Mesenteric fat pad (tissue), 1 donor: ENCODE results near the gene LRPAP1. TPM values are rescaled to one million over a fixed set of nuclear protein-coding genes. Genes with fewer than 3 reads are reported as not detected.
"Not testable (repeated sequence)": the region's sequence is repeated elsewhere in the genome, so short reads cannot be mapped to it uniquely, and the experiment has no call there.

ENCODE experiments used
- DNase-seq: peaks from one replicate; pipeline ENCODE4 v3.0.0-alpha.2; 2020; ENCODE audit warnings: low spot score
- total RNA-seq: library from RNA; stranded (reverse); fragmentation: NEBNext Ultra II Directional; extraction: Animal tissue kit (Norgen Biotek cat#: 25700); gene quantifications from one replicate; pipeline ENCODE4 v1.2.1, GENCODE V29; 2021
- donor health status: DM: yes; HTN: yes; CAD: no.

Gene LRPAP1
- total RNA-seq, 1 donor from 2014 or later: 116 TPM

DNA sequence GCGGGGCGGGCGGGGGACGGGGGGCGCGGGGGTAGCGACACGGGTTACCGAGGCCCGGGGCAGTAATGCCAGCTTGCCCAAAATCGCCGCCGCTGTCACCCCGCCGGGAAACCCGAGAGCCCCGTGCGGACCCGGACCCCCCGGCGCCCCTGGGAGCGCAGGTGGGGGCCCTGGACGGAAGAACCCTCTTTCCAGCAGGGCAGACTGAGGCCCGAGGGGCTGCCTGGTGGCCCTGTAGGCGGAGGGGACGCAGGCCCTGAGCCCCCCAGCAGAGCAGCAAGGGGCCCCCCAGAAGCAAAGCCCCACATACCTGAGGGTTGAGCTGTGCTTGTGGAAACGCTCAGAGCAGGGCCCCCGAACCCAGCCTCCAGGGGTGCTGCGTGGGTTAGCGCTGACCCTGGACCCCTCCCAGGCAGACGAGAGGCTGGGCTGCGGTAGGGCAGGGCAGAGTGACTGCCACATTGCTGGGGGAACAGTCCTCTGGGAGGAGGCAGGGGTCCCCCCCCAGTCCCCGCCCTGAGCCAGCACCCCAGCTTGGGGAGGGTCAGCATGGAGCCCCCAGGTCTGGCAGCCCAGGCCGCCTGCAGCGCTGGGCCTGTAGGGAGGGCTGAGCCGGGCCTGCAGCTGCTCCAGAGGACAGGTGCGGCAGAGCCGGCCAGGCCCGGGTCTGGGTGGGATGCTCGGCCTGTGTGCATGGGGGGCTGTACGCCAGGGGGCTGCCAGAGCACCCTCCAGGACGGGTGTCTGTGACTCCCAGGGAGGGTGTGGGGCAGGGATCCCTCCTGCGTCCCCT lies 68.5 kb downstream of the LRPAP1 start:
- no peak for DNase-seq

- no peak for DNase-seq
These were observed 69.3 kb downstream of the LRPAP1 start, which contains the start of gene DOK7 for GRCh38 chr4:3462790-3463415. Gene DOK7, plus strand, starts transcription at chr4:3463306. Its CDS starts 70 bp downstream, at chr4:3463376.

DNA sequence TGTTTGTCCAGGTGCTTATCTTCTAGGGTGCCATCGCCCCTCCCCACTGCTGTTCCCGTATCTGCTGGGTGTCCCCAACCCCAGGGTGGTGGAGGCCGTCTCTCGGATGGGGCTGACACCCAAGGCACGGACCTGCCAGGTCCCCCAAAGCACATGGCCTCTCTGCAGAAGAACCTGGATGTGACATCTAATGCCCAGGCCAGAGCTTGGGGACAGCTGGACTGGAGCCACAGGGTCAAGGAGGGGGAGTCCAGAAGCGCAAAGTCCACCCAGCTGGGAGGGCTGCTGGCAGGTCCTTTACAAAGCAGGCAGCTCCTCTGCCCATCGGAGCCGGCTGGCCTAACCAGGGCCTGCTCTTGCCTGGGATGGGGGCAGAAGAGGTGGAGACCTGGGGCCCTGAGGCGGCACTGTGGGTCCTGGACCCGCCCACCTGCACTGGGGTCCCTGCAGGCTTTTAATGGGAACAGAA lies 69.9 kb downstream of the LRPAP1 start:
- DNase-seq: no peak

- DNase-seq: no peak
These were observed 70.5 kb downstream of the LRPAP1 start for GRCh38 chr4:3461515-3462291.

- DNase-seq: no peak
These were observed 71.3 kb downstream of the LRPAP1 start for GRCh38 chr4:3460926-3461325.

DNA sequence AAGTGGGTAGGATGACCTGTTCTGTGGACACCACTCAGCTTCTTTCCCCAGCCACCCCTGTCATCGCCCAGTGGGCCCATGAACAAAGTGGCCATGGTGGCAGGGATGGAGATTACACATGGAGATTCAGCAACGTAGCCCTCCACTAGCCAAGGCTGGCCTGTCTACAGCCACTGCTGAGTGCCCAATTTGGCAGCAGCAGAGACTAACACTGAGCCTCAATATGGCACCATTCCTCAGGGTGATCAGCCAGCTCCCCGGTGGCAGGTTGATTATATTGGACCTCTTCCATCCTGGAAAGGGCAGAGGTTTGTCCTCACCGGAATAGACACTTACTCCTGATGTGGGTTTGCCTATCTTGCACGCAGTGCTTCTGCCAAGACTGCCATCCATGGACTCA lies 73.1 kb downstream of the LRPAP1 start:
- DNase-seq: not testable (repeated sequence)

GRCh38 chr4:3458371-3458770 lies 73.9 kb downstream of the LRPAP1 start:
- no peak for DNase-seq

- DNase-seq: not testable (repeated sequence)
These were observed 76.6 kb downstream of the LRPAP1 start for GRCh38 chr4:3455596-3455995.

Other genes with a start within 250 kb of the LRPAP1 start
- 26.3 TPM for gene RGS12, start 239.4 kb downstream of the LRPAP1 start, total RNA-seq
- not detected for gene HGFAC, start 90.5 kb downstream of the LRPAP1 start, total RNA-seq
- gene DOK7, start 69.1 kb downstream of the LRPAP1 start, total RNA-seq: not detected
- 8.6 TPM for gene ADRA2C, start 234.0 kb upstream of the LRPAP1 start, total RNA-seq